Measurements from ENCODE around the gene PARVA. TPM values are rescaled to one million over a fixed set of nuclear protein-coding genes. Genes with fewer than 3 reads are reported as not detected.

The PARVA gene
- total RNA-seq, 1 experiment from 2014 or later: 59.9 TPM

DNA sequence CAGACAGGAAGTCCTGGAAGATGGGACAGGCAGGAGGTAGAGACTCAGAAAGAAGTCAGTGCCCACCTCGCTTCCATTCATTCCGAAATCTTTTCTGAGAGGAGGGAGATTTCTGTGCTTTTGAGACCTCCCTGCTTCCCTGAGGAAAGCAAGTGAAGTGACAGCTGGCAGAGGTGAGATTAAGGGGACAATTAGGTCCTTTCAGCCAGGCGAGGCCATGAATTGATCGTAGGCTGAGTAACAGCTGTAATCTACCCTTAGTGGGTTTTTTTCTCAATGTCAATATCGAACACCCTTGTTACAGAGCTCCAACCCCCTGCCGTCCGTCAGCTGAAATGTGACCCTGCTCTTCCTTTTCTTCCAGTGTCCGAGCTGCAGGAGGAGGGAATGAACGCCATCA is 96.0 kb downstream of the PARVA start:
- Histone ChIP-seq H3K4me1 (replicated peaks) (no peaks in the 10 kb centered on the region), H3K4me3 (no peak overlapping the region), H3K27ac (no peak overlapping the region), H3K36me3 (peaks cover 57% of the 10 kb centered on the region), H3K27me3 (replicated peaks) (no peaks in the 10 kb centered on the region), H3K9me3 (replicated peaks) (no peaks in the 10 kb centered on the region)
- DNase-seq (ENCODE audit: low read depth in 1 of 2, low spot score in 2 of 2): no peak

DNA sequence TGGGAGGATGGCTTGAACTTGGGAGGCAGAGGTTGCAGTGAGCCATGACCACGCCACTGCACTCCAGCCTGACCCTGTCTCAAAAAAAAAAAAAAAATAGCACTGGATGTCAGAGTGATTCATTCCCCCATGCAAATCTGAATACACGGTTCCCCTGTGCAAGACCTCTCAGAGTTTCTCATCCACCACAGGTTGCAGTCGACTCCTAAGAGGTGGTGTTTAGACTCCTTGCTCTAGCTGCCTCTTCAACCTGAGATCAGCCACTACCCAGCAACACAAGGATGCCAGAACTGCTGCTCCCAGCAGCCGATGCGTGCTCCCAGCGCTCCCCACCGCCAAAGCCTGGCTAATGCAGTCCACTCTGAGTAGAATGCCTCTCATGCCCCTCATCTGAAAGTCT is 97.5 kb downstream of the PARVA start:
- Histone ChIP-seq H3K4me1 (replicated peaks) (no peaks in the 10 kb centered on the region), H3K4me3 (no peak overlapping the region), H3K36me3 (peaks cover 66% of the 10 kb centered on the region), H3K27ac (no peak overlapping the region), H3K27me3 (replicated peaks) (no peaks in the 10 kb centered on the region), H3K9me3 (replicated peaks) (no peaks in the 10 kb centered on the region)
- no peak for DNase-seq (ENCODE audit: low read depth in 1 of 2, low spot score in 2 of 2)

DNA sequence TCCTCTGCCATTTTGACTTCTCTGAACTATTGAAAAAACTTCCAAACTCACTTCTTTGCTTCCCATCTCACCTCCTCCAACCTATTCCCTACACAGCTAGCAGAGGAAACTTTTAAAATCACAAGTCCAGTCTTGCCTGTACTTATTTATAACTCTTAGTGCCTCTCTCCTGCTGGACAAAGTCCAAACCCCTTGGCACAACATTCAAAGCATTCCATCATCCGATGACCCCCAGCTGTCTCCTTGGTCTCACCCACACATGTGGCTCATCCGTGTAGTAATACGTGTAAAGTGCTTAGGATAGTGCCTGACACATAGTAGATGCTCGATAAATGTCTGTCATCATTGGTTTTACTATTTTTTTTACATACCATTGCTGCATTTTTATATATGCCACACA is 101.4 kb downstream of the PARVA start:
- H3K27ac ChIP-seq: no peak overlapping the region
- no peak for DNase-seq (ENCODE audit: low read depth in 1 of 2, low spot score in 2 of 2)

DNA sequence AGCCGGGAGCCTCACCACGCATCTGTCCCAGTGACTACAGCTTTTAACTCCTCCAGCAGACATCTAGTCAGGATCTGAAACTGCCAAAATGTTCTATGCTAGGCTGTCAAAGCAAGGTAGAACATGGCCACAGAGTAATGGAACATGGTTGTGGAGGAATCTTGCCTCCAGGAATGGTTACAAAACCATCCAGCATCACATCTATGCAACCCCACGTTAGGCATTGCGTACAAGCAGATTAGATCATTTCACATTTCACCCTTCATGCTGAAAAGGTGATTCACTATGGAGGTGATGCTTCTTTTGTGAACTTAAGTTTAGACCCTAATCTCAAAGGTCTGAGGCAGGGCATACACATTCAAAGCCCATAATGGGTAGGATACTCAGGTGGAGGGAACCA is 103.0 kb downstream of the PARVA start:
- H3K36me3 ChIP-seq: peaks cover 69% of the 10 kb centered on the region
- no peak for DNase-seq (ENCODE audit: low read depth in 1 of 2, low spot score in 2 of 2)

More for the DNA sequence above, 101.4 kb downstream of the PARVA start:
- Histone ChIP-seq H3K27me3 (replicated peaks) (no peaks in the 10 kb centered on the region), H3K36me3 (peaks cover 74% of the 10 kb centered on the region), H3K4me1 (replicated peaks) (no peaks in the 10 kb centered on the region), H3K4me3 (no peak overlapping the region), H3K9me3 (replicated peaks) (no peaks in the 10 kb centered on the region)

DNA sequence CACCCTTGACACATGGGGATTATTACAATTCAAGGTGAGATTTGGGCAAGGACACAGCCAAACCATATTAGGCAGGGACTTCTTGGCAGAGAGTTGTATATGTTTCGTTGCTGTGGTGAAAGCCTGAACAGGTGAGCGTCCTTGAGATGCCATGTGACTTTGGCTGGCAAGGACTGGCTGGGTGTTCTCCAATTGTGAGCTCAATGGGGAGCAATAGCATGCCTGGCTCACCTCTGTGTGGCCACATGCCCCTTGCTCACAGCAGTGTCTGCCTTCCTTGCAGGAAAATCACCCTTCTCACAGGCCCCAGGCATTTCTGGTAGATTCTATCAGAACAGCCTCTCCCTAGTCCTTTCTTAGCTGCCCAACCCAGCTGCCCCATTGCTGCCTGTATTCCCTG is 105.5 kb downstream of the PARVA start:
- H3K9me3 ChIP-seq (replicated peaks): peaks cover 3% of the 10 kb centered on the region; the same call in 1 of the 2 replicates
- H3K36me3 ChIP-seq: peaks cover 61% of the 10 kb centered on the region
- DNase-seq (ENCODE audit: low read depth in 1 of 2, low spot score in 2 of 2): no peak
- no peaks in the 10 kb centered on the region for H3K27me3 ChIP-seq (replicated peaks)
- no peak overlapping the region for H3K4me3 ChIP-seq
- H3K27ac ChIP-seq: no peak overlapping the region
- no peaks in the 10 kb centered on the region for H3K4me1 ChIP-seq (replicated peaks)

More for the DNA sequence above, 103.0 kb downstream of the PARVA start:
- Histone ChIP-seq H3K9me3 (replicated peaks) (no peaks in the 10 kb centered on the region), H3K27me3 (replicated peaks) (no peaks in the 10 kb centered on the region), H3K27ac (no peak overlapping the region), H3K4me1 (replicated peaks) (no peaks in the 10 kb centered on the region), H3K4me3 (no peak overlapping the region)

DNA sequence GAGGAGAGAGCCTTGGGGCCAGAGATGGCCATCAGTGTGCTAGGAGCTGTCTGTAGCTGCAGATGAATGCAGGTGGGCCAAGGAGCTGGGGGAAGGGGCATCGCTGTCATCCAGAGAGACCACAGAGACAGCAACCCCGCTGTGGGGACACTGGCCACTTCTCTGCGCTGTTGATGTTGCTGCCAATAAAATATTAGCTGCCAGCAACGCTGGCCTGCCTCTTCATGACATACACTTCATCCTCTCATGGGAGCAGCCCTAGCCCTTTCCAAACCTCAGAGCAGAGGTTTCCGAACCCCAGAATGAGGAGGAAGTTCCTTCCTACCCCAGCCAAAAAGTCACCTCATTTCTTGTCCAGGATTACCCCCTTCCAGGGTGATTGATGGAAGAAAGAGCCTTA is 106.2 kb downstream of the PARVA start:
- Histone ChIP-seq H3K36me3 (peaks cover 59% of the 10 kb centered on the region), H3K4me3 (no peak overlapping the region), H3K27me3 (replicated peaks) (no peaks in the 10 kb centered on the region), H3K4me1 (replicated peaks) (no peaks in the 10 kb centered on the region), H3K27ac (no peak overlapping the region), H3K9me3 (replicated peaks) (peaks cover 3% of the 10 kb centered on the region; the same call in 1 of the 2 replicates)
- no peak for DNase-seq (ENCODE audit: low read depth in 1 of 2, low spot score in 2 of 2)

DNA sequence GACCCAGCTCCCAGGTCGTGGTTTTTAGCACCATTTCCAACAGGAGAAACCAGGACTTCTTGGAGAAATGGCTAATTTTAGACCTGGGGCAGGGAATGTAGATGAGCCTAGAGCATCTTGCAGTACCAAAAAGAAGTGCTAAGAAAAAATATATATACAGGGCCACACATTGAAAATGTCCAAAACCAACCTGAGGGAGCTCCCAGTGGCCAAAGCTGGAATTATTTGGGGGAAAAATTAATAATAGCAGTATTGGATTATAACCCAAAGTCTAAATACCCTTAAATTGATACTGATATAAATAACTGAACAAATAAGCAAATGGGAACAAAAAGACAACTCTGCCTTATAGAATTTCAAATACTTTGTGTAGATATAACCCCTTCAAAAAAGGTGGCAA is 108.0 kb downstream of the PARVA start:
- DNase-seq (ENCODE audit: low read depth in 1 of 2, low spot score in 2 of 2): no peak
- H3K4me1 ChIP-seq (replicated peaks): no peaks in the 10 kb centered on the region
- peaks cover 9% of the 10 kb centered on the region for H3K9me3 ChIP-seq (replicated peaks)
- no peak overlapping the region for H3K4me3 ChIP-seq
- no peak overlapping the region for H3K27ac ChIP-seq
- H3K36me3 ChIP-seq: peaks cover 55% of the 10 kb centered on the region
- no peaks in the 10 kb centered on the region for H3K27me3 ChIP-seq (replicated peaks)

DNA sequence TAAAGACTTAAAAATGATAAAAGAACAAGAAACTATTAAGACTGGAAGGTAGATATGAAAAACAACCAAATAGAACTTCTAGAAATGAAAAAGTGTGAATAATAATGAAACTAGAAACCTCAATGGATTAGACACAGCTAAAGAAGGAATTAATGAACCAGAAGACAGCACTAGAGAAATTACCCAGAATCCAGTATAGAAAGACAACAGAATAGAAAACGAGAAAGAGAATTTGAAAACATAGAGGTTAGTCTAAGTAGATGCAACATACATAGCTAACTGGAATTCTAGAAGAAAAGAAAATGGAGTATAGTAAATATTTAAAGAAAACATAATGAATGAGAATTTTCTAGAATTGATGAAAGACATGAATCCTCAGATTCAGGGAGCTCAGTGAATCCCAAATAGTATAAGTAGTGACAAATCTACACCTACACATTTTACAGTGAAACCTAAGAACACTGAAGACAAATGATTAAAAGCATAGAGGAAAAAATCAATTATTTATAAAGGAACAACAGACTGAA is 111.9 kb downstream of the PARVA start:
- Histone ChIP-seq H3K4me1 (replicated peaks) (no peaks in the 10 kb centered on the region), H3K9me3 (replicated peaks) (peaks cover 9% of the 10 kb centered on the region), H3K27ac (no peak overlapping the region), H3K27me3 (replicated peaks) (no peaks in the 10 kb centered on the region), H3K36me3 (peaks cover 41% of the 10 kb centered on the region), H3K4me3 (no peak overlapping the region)
- DNase-seq (ENCODE audit: low read depth in 1 of 2, low spot score in 2 of 2): no peak

DNA sequence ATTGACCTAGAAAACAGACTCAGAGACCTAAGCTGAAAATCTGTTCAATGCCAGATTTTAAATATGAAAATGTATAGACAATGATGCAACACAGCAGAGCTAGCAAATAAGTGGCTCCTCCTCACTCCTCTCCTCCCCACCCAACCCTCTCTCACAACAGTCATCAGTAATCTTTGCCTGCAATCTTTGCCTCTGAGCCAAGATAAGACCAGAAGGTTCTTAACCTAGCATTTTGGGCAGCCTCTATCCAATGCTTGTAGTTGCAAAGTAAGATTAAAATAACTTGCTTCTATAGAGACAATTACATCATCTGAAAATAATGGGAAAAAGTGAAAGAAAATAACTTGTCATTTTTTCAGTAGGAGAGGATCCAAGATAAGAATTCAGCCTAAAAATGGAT is 117.3 kb downstream of the PARVA start:
- Histone ChIP-seq H3K4me3 (no peak overlapping the region), H3K27me3 (replicated peaks) (no peaks in the 10 kb centered on the region), H3K36me3 (peaks cover 43% of the 10 kb centered on the region), H3K9me3 (replicated peaks) (peaks cover under 1% of the 10 kb centered on the region; the same call in 1 of the 2 replicates), H3K4me1 (replicated peaks) (peaks cover 5% of the 10 kb centered on the region; the same call in 1 of the 2 replicates), H3K27ac (no peak overlapping the region)
- DNase-seq (ENCODE audit: low read depth in 1 of 2, low spot score in 2 of 2): no peak

DNA sequence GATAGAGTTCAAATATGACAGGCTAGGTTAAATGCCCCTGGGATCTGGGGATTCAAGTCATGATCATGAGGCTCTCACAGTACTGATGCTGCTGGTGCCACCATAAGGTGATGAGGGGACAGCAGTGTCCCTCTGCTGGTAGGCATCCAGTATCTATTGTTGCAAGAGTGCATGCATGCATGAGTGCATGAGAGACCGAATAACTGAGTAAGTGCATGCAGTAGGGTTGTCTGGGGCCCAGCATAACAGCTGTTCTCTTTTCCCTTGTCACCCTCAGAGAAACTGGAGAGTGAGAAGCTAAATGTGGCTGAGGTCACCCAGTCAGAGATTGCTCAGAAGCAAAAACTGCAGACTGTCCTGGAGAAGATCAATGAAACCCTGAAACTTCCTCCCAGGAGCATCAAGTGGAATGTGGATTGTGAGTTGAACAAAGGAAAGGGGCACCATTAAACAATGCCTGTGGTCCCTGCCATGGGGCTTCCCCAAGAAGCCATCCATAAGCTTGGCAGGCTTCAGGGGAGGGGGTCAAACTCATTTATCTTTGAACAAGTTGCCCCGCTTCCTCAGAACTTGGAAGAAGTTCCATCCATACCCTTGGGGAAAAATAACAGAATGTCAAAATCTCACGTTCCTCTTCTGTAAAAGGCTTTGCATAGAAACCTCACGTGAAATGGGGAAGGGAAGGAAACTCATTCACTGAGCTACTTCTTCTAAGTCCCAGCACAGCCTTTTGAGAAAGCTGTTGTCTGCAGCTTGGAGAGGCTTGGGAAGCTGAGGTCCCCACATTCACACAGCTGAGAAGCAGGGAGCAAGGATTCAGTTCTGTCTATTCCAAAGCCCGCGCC is 119.0 kb downstream of the PARVA start:
- Histone ChIP-seq H3K4me3 (no peak overlapping the region), H3K27me3 (replicated peaks) (no peaks in the 10 kb centered on the region), H3K9me3 (replicated peaks) (no peaks in the 10 kb centered on the region), H3K36me3 (peaks cover 50% of the 10 kb centered on the region), H3K27ac (no peak overlapping the region), H3K4me1 (replicated peaks) (peaks cover 5% of the 10 kb centered on the region; the same call in 1 of the 2 replicates)
- no peak for DNase-seq (ENCODE audit: low read depth in 1 of 2, low spot score in 2 of 2)

DNA sequence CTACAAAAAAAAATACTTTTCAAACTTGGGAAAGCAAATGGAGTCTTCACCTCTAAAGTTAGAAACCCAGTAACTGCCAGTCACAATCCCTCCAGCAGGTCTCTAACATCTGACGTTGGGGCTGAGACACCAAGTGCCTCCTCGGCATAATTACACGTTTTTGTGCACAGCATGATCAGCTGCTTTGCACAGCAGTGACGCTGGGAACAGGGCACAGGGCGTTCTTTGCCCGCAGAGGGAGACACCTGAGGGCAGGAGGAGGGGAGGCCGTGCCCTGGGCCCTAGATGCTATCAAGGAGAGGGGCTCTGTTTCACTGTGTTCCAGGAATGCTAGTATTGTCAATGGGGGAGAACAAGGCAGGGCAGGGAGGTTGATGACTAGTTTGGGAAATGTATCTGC is 120.1 kb downstream of the PARVA start:
- peaks cover 57% of the 10 kb centered on the region for H3K36me3 ChIP-seq
- no peak overlapping the region for H3K4me3 ChIP-seq
- no peaks in the 10 kb centered on the region for H3K9me3 ChIP-seq (replicated peaks)
- DNase-seq (ENCODE audit: low read depth in 1 of 2, low spot score in 2 of 2): no peak
- H3K4me1 ChIP-seq (replicated peaks): peaks cover 8% of the 10 kb centered on the region; the same call in 1 of the 2 replicates
- no peaks in the 10 kb centered on the region for H3K27me3 ChIP-seq (replicated peaks)
- no peak overlapping the region for H3K27ac ChIP-seq

DNA sequence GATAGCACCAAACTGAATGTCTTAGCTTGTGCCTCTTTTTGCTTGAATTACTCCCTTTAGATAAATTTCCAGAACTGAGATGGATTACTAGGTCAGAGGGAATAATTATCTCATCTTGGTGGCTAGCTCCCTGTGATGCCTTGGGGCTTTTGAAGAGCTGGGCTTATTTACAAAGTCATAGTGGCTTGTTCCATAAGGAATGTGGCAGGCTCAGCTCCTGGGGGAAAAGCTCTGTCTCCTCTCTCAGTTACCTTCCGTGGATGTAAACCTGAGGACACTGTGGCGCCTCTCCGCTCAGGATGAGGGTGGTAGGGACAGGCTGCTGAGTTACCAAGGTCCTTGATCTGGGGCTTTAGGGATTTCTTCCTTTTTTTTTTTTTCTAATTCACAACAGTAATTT is 121.7 kb downstream of the PARVA start:
- peaks cover 55% of the 10 kb centered on the region for H3K36me3 ChIP-seq
- DNase-seq (ENCODE audit: low read depth in 1 of 2, low spot score in 2 of 2): no peak
- no peak overlapping the region for H3K27ac ChIP-seq
- no peaks in the 10 kb centered on the region for H3K9me3 ChIP-seq (replicated peaks)
- H3K27me3 ChIP-seq (replicated peaks): no peaks in the 10 kb centered on the region
- peaks cover 15% of the 10 kb centered on the region for H3K4me1 ChIP-seq (replicated peaks)
- no peak overlapping the region for H3K4me3 ChIP-seq

DNA sequence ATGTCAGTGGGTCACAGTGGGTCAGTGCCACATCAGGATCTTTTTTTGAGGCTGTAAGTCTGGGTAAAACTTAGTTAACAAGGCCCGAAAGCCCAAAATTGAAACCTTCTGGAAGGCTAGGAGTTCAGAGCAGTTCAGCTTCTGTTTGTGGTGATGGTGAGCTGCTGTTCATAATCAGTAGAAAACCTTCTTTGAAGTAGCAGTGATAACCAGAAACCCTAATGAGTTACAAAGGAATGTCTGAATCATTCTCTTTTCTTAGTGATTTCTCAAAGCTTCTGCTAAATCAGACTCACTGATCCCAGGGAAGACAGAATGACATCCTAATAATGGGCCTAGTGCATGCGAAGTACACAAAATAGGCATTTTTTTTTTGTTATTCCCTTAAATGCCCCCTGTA is 124.7 kb downstream of the PARVA start:
- H3K9me3 ChIP-seq (replicated peaks): no peaks in the 10 kb centered on the region
- H3K4me1 ChIP-seq (replicated peaks): peaks cover 19% of the 10 kb centered on the region
- H3K4me3 ChIP-seq: no peak overlapping the region
- H3K27ac ChIP-seq: no peak overlapping the region
- H3K27me3 ChIP-seq (replicated peaks): no peaks in the 10 kb centered on the region
- DNase-seq (ENCODE audit: low read depth in 1 of 2, low spot score in 2 of 2): no peak
- peaks cover 55% of the 10 kb centered on the region for H3K36me3 ChIP-seq

DNA sequence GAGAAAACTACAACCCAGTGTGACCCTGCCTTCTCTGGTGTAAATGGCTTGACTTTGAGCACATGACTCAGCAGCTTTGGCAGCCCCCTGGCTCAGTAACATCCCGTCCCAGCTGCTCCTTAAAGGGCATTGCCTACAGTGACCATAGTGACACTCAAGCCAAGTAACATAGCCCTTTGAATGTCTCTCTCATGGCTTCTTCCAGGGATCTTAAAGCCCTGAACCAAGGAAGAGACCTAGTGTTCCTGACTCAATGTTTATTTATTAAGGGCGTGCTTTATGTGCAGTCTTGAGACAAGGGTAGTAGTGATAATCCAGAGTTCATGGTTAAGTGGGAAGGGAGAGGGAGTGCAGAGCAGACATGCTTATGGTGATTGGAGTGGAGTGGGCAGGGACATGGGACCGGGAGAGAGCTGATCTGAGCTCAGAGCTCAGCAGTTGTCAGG is 125.7 kb downstream of the PARVA start:
- H3K4me1 ChIP-seq (replicated peaks): peaks cover 20% of the 10 kb centered on the region
- no peaks in the 10 kb centered on the region for H3K9me3 ChIP-seq (replicated peaks)
- no peak overlapping the region for H3K4me3 ChIP-seq
- H3K36me3 ChIP-seq: peaks cover 47% of the 10 kb centered on the region
- DNase-seq (ENCODE audit: low read depth in 1 of 2, low spot score in 2 of 2): no peak
- no peak overlapping the region for H3K27ac ChIP-seq
- no peaks in the 10 kb centered on the region for H3K27me3 ChIP-seq (replicated peaks)
